H1 (cell line): ENCODE data around the gene ELL2. TPM values are rescaled to one million over a fixed set of nuclear protein-coding genes. Genes with fewer than 3 reads are reported as not detected.

Source experiments
- CTCF ChIA-PET: fragments of 300-600 bp; sonication (Branson Sonifier 250); formaldehyde crosslinking; loops from one replicate; lab custom pipeline; 2021; ENCODE audit not compliant: partially characterized antibody; lab: Charles Lee
- POLR2A ChIA-PET: fragments of 300-600 bp; sonication (Branson Sonifier 250); formaldehyde crosslinking; loops from one replicate; lab custom pipeline; 2021; ENCODE audit warnings: inconsistent platforms; ENCODE audit not compliant: partially characterized antibody; lab: Charles Lee
- DNase-seq, 2 experiments: peaks; one replicate each; pipeline versions ENCODE4 v3.0.0 to v3.0.0-alpha.2; 2010 to 2022; ENCODE audit warnings: low spot score in 2 of 2, low read depth in 1 of 2, mixed read lengths in 1 of 2
- FAIRE-seq: peaks from 2 replicates; lab custom pipeline; 2011; peaks lifted over from hg19 to GRCh38; lab: Jason Lieb, UNC
- H2AFZ ChIP-seq: 2 replicates; pipeline ENCODE4 v1.8.1; 2012; ENCODE audit warnings: low read length, inconsistent platforms
- H2AK5ac ChIP-seq: 2 replicates; pipeline ENCODE4 v1.6.1; 2013; ENCODE audit warnings: low read depth, low read length
- H2BK120ac ChIP-seq: replicated peaks from 2 replicates; pipeline ENCODE3; 2013; ENCODE audit warnings: low read depth, low read length, inconsistent platforms
- H2BK12ac ChIP-seq: 2 replicates; pipeline ENCODE4 v1.6.1; 2013; ENCODE audit warnings: low read depth, low read length
- H2BK15ac ChIP-seq: 2 replicates; pipeline ENCODE4 v1.6.1; 2013; ENCODE audit warnings: low read length
- H2BK20ac ChIP-seq: 2 replicates; pipeline ENCODE4 v1.6.1; 2013; ENCODE audit warnings: low read length
- H2BK5ac ChIP-seq: 2 replicates; pipeline ENCODE4 v1.6.1; 2013; ENCODE audit warnings: low read depth, low read length
- H3K14ac ChIP-seq: 2 replicates; pipeline ENCODE4 v1.6.1; 2013; ENCODE audit warnings: inconsistent platforms; ENCODE audit not compliant: insufficient read length
- H3K18ac ChIP-seq: 2 replicates; pipeline ENCODE4 v1.6.1; 2013; ENCODE audit warnings: low read length; ENCODE audit errors: extremely low read depth
- H3K23ac ChIP-seq: 2 replicates; pipeline ENCODE4 v1.6.1; 2013; ENCODE audit warnings: inconsistent platforms; ENCODE audit not compliant: insufficient read length
- H3K23me2 ChIP-seq: 2 replicates; pipeline ENCODE4 v1.6.1; 2013; ENCODE audit warnings: low read depth, low read length
- H3K27ac ChIP-seq: 2 replicates; pipeline ENCODE4 v1.6.1; 2011; ENCODE audit warnings: low read depth, low read length, inconsistent platforms
- H3K27me3 ChIP-seq, 4 experiments: replicated peaks in 1 of 4; 1 replicate in 1 of 4; 2 replicates in 3 of 4; pipeline versions ENCODE4 v1.6.1 to v1.8.1; 2011 to 2013; ENCODE audit warnings: low read length in 3 of 4, mild to moderate bottlenecking in 3 of 4, inconsistent platforms in 2 of 4, mixed read lengths in 2 of 4, moderate library complexity in 1 of 4; ENCODE audit not compliant: control insufficient read depth in 3 of 4, insufficient read depth in 3 of 4; ENCODE audit errors: extremely low read depth in 1 of 4
- H3K36me3 ChIP-seq, 4 experiments: 2 replicates each; pipeline versions ENCODE4 v1.6.1 to v1.8.1; 2011 to 2013; ENCODE audit warnings: mild to moderate bottlenecking in 4 of 4, low read length in 3 of 4, moderate library complexity in 2 of 4, control low read depth in 1 of 4, inconsistent platforms in 1 of 4; ENCODE audit not compliant: insufficient read depth in 4 of 4, control insufficient read depth in 2 of 4
- H3K4ac ChIP-seq: replicated peaks from 2 replicates; pipeline ENCODE3; 2013; ENCODE audit warnings: low read length, low read depth, mixed read lengths, inconsistent platforms; ENCODE audit not compliant: insufficient read length
- H3K4me1 ChIP-seq, 4 experiments: replicated peaks in 1 of 4; 1 replicate in 1 of 4; 2 replicates in 3 of 4; pipeline versions ENCODE4 v1.6.1 to v1.8.1; 2011 to 2013; ENCODE audit warnings: low read length in 3 of 4, inconsistent platforms in 2 of 4, mixed read lengths in 1 of 4; ENCODE audit not compliant: insufficient read depth in 4 of 4, control insufficient read depth in 3 of 4
- H3K4me2 ChIP-seq, 2 experiments: 2 replicates each; pipeline versions ENCODE4 v1.6.1 to v1.8.1; 2011 to 2013; ENCODE audit warnings: low read depth in 2 of 2, low read length in 2 of 2, control low read depth in 1 of 2, inconsistent platforms in 1 of 2, mild to moderate bottlenecking in 1 of 2; ENCODE audit not compliant: insufficient read depth in 1 of 2
- H3K4me3 ChIP-seq, 4 experiments: fragments of 200-600, 300-600 bp in 1 of 4; sonication (generic), shearing (Covaris generic), sonication (Bioruptor Twin) in 1 of 4; 2 replicates each; pipeline versions ENCODE4 v1.5.1 to v1.8.1; 2011 to 2016; ENCODE audit warnings: low read length in 4 of 4, low read depth in 3 of 4, control low read depth in 2 of 4, inconsistent platforms in 2 of 4, mild to moderate bottlenecking in 2 of 4, mixed read lengths in 1 of 4, moderate library complexity in 1 of 4; ENCODE audit not compliant: insufficient read depth in 2 of 4; ENCODE audit errors: extremely low read depth in 1 of 4
- H3K56ac ChIP-seq: replicated peaks from 2 replicates; pipeline ENCODE3; 2013; ENCODE audit warnings: low read depth, mild to moderate bottlenecking, mixed read lengths, low read length, inconsistent platforms; ENCODE audit not compliant: insufficient read length
- H3K79me1 ChIP-seq: 2 replicates; pipeline ENCODE4 v1.6.1; 2013; ENCODE audit warnings: low read depth, low read length, control low read depth
- H3K79me2 ChIP-seq, 2 experiments: 2 replicates each; pipeline versions ENCODE4 v1.6.1 to v1.8.1; 2012 to 2013; ENCODE audit warnings: low read length in 2 of 2, mild to moderate bottlenecking in 2 of 2, inconsistent platforms in 1 of 2; ENCODE audit not compliant: insufficient read depth in 2 of 2, control insufficient read depth in 1 of 2
- H3K9ac ChIP-seq, 4 experiments: replicated peaks in 1 of 4; 1 replicate in 1 of 4; 2 replicates in 3 of 4; pipeline versions ENCODE4 v1.6.1 to v1.8.1; 2011 to 2013; ENCODE audit warnings: low read depth in 3 of 4, low read length in 3 of 4, control low read depth in 2 of 4, mild to moderate bottlenecking in 2 of 4, moderate library complexity in 2 of 4, inconsistent platforms in 1 of 4; ENCODE audit errors: extremely low read depth in 1 of 4
- H3K9me3 ChIP-seq, 2 experiments: 2 replicates each; pipeline versions ENCODE4 v1.6.1 to v1.8.1; 2012 to 2013; ENCODE audit warnings: mild to moderate bottlenecking in 2 of 2, moderate library complexity in 2 of 2, control low read depth in 1 of 2, inconsistent platforms in 1 of 2, low read depth in 1 of 2, low read length in 1 of 2, mixed read lengths in 1 of 2; ENCODE audit not compliant: insufficient read depth in 2 of 2
- H4K20me1 ChIP-seq, 2 experiments: replicated peaks in 1 of 2; 2 replicates each; pipeline versions ENCODE3 to v1.8.1; 2011 to 2013; ENCODE audit warnings: inconsistent platforms in 2 of 2, low read length in 2 of 2, mild to moderate bottlenecking in 1 of 2; ENCODE audit not compliant: insufficient read depth in 2 of 2, control insufficient read depth in 1 of 2
- H4K5ac ChIP-seq: 2 replicates; pipeline ENCODE4 v1.6.1; 2013; ENCODE audit warnings: low read length, low read depth, mixed read lengths, inconsistent platforms; ENCODE audit not compliant: insufficient read length
- H4K8ac ChIP-seq: 2 replicates; pipeline ENCODE4 v1.8.0; 2013; ENCODE audit warnings: mild to moderate bottlenecking, moderate library complexity, low read length, inconsistent platforms; ENCODE audit not compliant: insufficient read depth; ENCODE audit errors: extremely low read depth
- H4K91ac ChIP-seq: replicated peaks from 2 replicates; pipeline ENCODE3; 2013; ENCODE audit warnings: low read length, mixed read lengths, inconsistent platforms; ENCODE audit not compliant: insufficient read length
- BRCA1 ChIP-seq: IDR thresholded peaks from 2 replicates; pipeline ENCODE4 v1.6.1; 2012; ENCODE audit warnings: low read depth, low read length, improper control_type of control experiment
- CBX8 ChIP-seq: fragments of 300-800, 300-1000 bp; sonication (generic); IDR thresholded peaks from 2 replicates; pipeline ENCODE4 v1.7.1; 2016; ENCODE audit warnings: low read depth, low read length, borderline replicate concordance
- CTBP2 ChIP-seq: IDR thresholded peaks from 2 replicates; pipeline ENCODE4 v1.7.0; 2011; ENCODE audit warnings: borderline replicate concordance, mild to moderate bottlenecking, moderate library complexity, mixed read lengths, low read length; ENCODE audit not compliant: insufficient read depth, insufficient read length
- E2F6 ChIP-seq: IDR thresholded peaks from 2 replicates; pipeline ENCODE4 v1.6.1; 2012; ENCODE audit warnings: inconsistent platforms
- EP300 ChIP-seq, 2 experiments: IDR thresholded peaks; 1 replicate in 1 of 2; 2 replicates in 1 of 2; pipeline ENCODE4 v1.6.1; 2011 to 2012; ENCODE audit warnings: low read depth in 2 of 2, low read length in 2 of 2, mild to moderate bottlenecking in 2 of 2, borderline replicate concordance in 1 of 2, inconsistent platforms in 1 of 2, moderate library complexity in 1 of 2
- GTF2F1 ChIP-seq: IDR thresholded peaks from 2 replicates; pipeline ENCODE4 v1.6.1; 2012; ENCODE audit warnings: low read depth, low read length, improper control_type of control experiment, borderline replicate concordance
- HDAC6 ChIP-seq: IDR thresholded peaks from one replicate; pipeline ENCODE4 v1.7.1; 2012; ENCODE audit warnings: low read depth, mild to moderate bottlenecking, inconsistent platforms, low read length, moderate library complexity
- JUND ChIP-seq: IDR thresholded peaks from 2 replicates; pipeline ENCODE4 v1.6.1; 2011; ENCODE audit warnings: mild to moderate bottlenecking, improper control_type of control experiment, low read length
- KDM1A ChIP-seq: fragments of 200-600, 300-600 bp; sonication (generic); IDR thresholded peaks from 2 replicates; pipeline ENCODE4 v1.7.1; 2016; ENCODE audit warnings: mild to moderate bottlenecking, low read length, borderline replicate concordance
- KDM4A ChIP-seq: IDR thresholded peaks from one replicate; pipeline ENCODE4 v1.7.1; 2012; ENCODE audit warnings: low read depth, mild to moderate bottlenecking, moderate library complexity, low read length, inconsistent platforms; ENCODE audit not compliant: severe bottlenecking
- SP4 ChIP-seq: IDR thresholded peaks from 2 replicates; pipeline ENCODE4 v1.6.1; 2012; ENCODE audit warnings: low read length, inconsistent platforms
- WGBS, 2 experiments: shearing (Covaris generic) in 1 of 2; methylation state at CpG; one replicate each; pipeline versions ENCODE4 v1.1.6 to v1.1.7; 2013 to 2015; ENCODE audit warnings: low lambda C conversion rate in 2 of 2, mixed read lengths in 2 of 2, inconsistent platforms in 1 of 2, low coverage in 1 of 2, missing lambda C conversion rate in 1 of 2; ENCODE audit not compliant: insufficient replicate concordance in 2 of 2, insufficient coverage in 1 of 2, insufficient read length in 1 of 2; ENCODE audit errors: extremely low coverage in 1 of 2, missing lambda C conversion rate in 1 of 2; 5-methylcytosine and 5-hydroxymethylcytosine counted together
- polyA plus RNA-seq, 7 experiments: library from polyadenylated mRNA; depleted of rRNA in 3 of 7; stranded (reverse) in 5 of 7; unstranded in 2 of 7; fragments of >200 nt in 5 of 7; fragments of 200-250 nt in 2 of 7; gene quantifications; 1 replicate in 5 of 7; 2 replicates in 1 of 7; 4 replicates in 1 of 7; pipeline versions ENCODE4 v1.2.1 to v1.2.3, GENCODE V29; 2011 to 2013; ENCODE audit warnings: missing spikeins in 2 of 7, mixed read lengths in 2 of 7
- total RNA-seq: library from RNA; stranded (reverse); fragmentation: NEBNext Ultra II Directional; extraction: Animal tissue kit (Norgen Biotek cat#: 25700); gene quantifications from 2 replicates; pipeline ENCODE4 v1.2.1, GENCODE V29; 2021

ELL2 gene
- total and polyA plus RNA-seq, 2 of the 8 experiments (the other 6 are each of a cell fraction or from before 2014, with no cell fraction given) = 6.3 to 29.4 TPM

GRCh38 chr5:95866435-95867040, 95.1 kb downstream of the ELL2 start:
- no peak overlapping the region for H3K9ac ChIP-seq
- no peak overlapping the region for H3K27ac ChIP-seq
- no peak for TF ChIP-seq BRCA1
- TF ChIP-seq HDAC6 = no peak
- TF ChIP-seq CBX8 = no peak
- TF ChIP-seq CTBP2 = no peak
- no peak for TF ChIP-seq SP4
- no peak for TF ChIP-seq JUND
- TF ChIP-seq EP300 (IDR thresholded peaks at IDR 0.05; ENCODE audit: borderline replicate concordance in 1 of 2, low read depth in 2 of 2, low read length in 2 of 2) = no peak
- no peak for TF ChIP-seq E2F6
- TF ChIP-seq KDM4A = no peak
- no peak for TF ChIP-seq GTF2F1
- no peak for TF ChIP-seq KDM1A

More at GRCh38 chr5:95866435-95867040, 95.1 kb downstream of the ELL2 start:
- FAIRE-seq = no peak
- Histone ChIP-seq H2AFZ (no peak overlapping the region), H3K4me3 (no peak overlapping the region), H3K4ac (no peak overlapping the region), H3K79me2 (no peaks in the 10 kb centered on the region), H2BK12ac (no peak overlapping the region), H4K20me1 (no peaks in the 10 kb centered on the region), H3K9me3 (no peaks in the 10 kb centered on the region), H3K4me2 (no peak overlapping the region), H3K23me2 (no peaks in the 10 kb centered on the region), H4K5ac (no peak overlapping the region), H4K91ac (no peak overlapping the region), H2BK120ac (no peak overlapping the region), H3K23ac (no peak overlapping the region), H3K56ac (no peak overlapping the region), H3K36me3 (no peaks in the 10 kb centered on the region), H2BK15ac (no peak overlapping the region), H3K18ac (no peak overlapping the region), H3K4me1 (no peaks in the 10 kb centered on the region), H4K8ac (no peak overlapping the region), H2BK20ac (no peak overlapping the region), H2BK5ac (no peak overlapping the region), H3K79me1 (no peaks in the 10 kb centered on the region), H3K14ac (no peak overlapping the region), H3K27me3 (no peaks in the 10 kb centered on the region), H2AK5ac (no peak overlapping the region)
- WGBS, 2 experiments = 91% methylated on average over 1 of the region's 1 CpG; no CpG with 5 or more reads in 1 of the 2 experiments
- no peak for DNase-seq
- CTCF ChIA-PET = no interaction called here
- POLR2A ChIA-PET = no interaction called here
